HCT116 (cell line): ENCODE measurements around the gene GALP. TPM values are rescaled to one million over a fixed set of nuclear protein-coding genes. Genes with fewer than 3 reads are reported as not detected.

Experiments
- ATAC-seq: fragments of 200-7000 bp; cut with Tn5 transposase; 2 replicates; pipeline ENCODE4 v1.9.1; 2020; ENCODE audit warnings: mild to moderate bottlenecking, moderate library complexity
- BruUV-seq: library from RNA; stranded (reverse); fragments of 400-500 nt; replicated peaks from 2 replicates; lab custom pipeline; 2021; lab: Mats Ljungman, UMichigan
- CTCF ChIA-PET: fragments of 300-600 bp; sonication (Branson Sonifier 250); formaldehyde crosslinking; loops from one replicate; lab custom pipeline; 2021; ENCODE audit warnings: antibody characterized with exemption; lab: Charles Lee
- POLR2A ChIA-PET: fragments of 300-600, 350-600 bp; sonication (Branson Sonifier 250); formaldehyde crosslinking; loops from one replicate; lab custom pipeline; 2021; ENCODE audit warnings: antibody characterized with exemption; lab: Charles Lee
- RAD21 ChIA-PET, 2 experiments: fragments of 300-600 bp; sonication (Branson Sonifier 250); formaldehyde crosslinking; loops; one replicate each; lab custom pipeline; 2023; ENCODE audit warnings: low total read pairs in 2 of 2; ENCODE audit not compliant: uncharacterized antibody in 2 of 2, unreplicated experiment in 2 of 2, low non-redundant PET in 1 of 2; lab: Charles Lee
- DNase-seq: peaks from one replicate; pipeline ENCODE4 v3.0.0-alpha.2; 2010; ENCODE audit warnings: low read depth, low spot score
- H2AFZ ChIP-seq: fragments of 200-600 bp; shearing (Covaris generic), sonication (generic); 2 replicates; pipeline ENCODE4 v1.6.1; 2017; ENCODE audit warnings: low read depth, mixed run types, mixed read lengths, antibody characterized with exemption, low read length; ENCODE audit not compliant: poor library complexity, severe bottlenecking
- H3K27ac ChIP-seq: 2 replicates; pipeline ENCODE4 v1.5.1; 2012; ENCODE audit warnings: low read depth, low read length
- H3K27me3 ChIP-seq: fragments of 200-600 bp; sonication (generic); 2 replicates; pipeline ENCODE4 v1.6.1; 2016; ENCODE audit warnings: mixed run types, low read length, mixed read lengths; ENCODE audit not compliant: insufficient read depth
- H3K36me3 ChIP-seq, 2 experiments: fragments of 200-500 bp in 1 of 2; fragments of 200-600 bp in 1 of 2; sonication (Bioruptor generic) in 1 of 2; sonication (generic) in 1 of 2; 2 replicates each; pipeline versions ENCODE4 v1.5.1 to v1.6.1; 2014 to 2016; ENCODE audit warnings: low read length in 2 of 2, inconsistent platforms in 1 of 2, mixed read lengths in 1 of 2, mixed run types in 1 of 2; ENCODE audit not compliant: insufficient read depth in 2 of 2, control insufficient read depth in 1 of 2
- H3K4me1 ChIP-seq, 2 experiments: fragments of 200-600 bp in 1 of 2; sonication (generic) in 1 of 2; 2 replicates each; pipeline versions ENCODE4 v1.5.1 to v1.6.1; 2012 to 2017; ENCODE audit warnings: low read length in 2 of 2, inconsistent platforms in 1 of 2, mild to moderate bottlenecking in 1 of 2, mixed read lengths in 1 of 2, mixed run types in 1 of 2, moderate library complexity in 1 of 2; ENCODE audit not compliant: insufficient read depth in 2 of 2, control insufficient read depth in 1 of 2
- H3K4me2 ChIP-seq: fragments of 200-600 bp; sonication (generic); 2 replicates; pipeline ENCODE4 v1.6.1; 2017; ENCODE audit warnings: mixed run types, low read length, mixed read lengths
- H3K4me3 ChIP-seq, 2 experiments: fragments of 200-600 bp in 1 of 2; sonication (generic) in 1 of 2; replicated peaks in 1 of 2; 2 replicates each; pipeline ENCODE4 v1.5.1; 2011 to 2016; ENCODE audit warnings: low read length in 2 of 2, control low read depth in 1 of 2, low read depth in 1 of 2, mild to moderate bottlenecking in 1 of 2, mixed read lengths in 1 of 2, mixed run types in 1 of 2
- H3K79me2 ChIP-seq: fragments of 200-600 bp; sonication (generic); 2 replicates; pipeline ENCODE4 v1.6.1; 2017; ENCODE audit warnings: mild to moderate bottlenecking, mixed run types, low read length, moderate library complexity, mixed read lengths; ENCODE audit not compliant: insufficient read depth
- H3K9ac ChIP-seq: fragments of 200-600 bp; sonication (generic); 2 replicates; pipeline ENCODE4 v1.6.1; 2016; ENCODE audit warnings: low read length, mixed read lengths
- H3K9me2 ChIP-seq: fragments of 200-600 bp; sonication (generic), shearing (Covaris generic); 2 replicates; pipeline ENCODE4 v1.6.1; 2017; ENCODE audit warnings: mixed run types, mild to moderate bottlenecking, moderate library complexity; ENCODE audit not compliant: insufficient read depth
- H3K9me3 ChIP-seq, 2 experiments: fragments of 200-500 bp in 1 of 2; fragments of 200-600 bp in 1 of 2; sonication (Bioruptor generic) in 1 of 2; sonication (generic) in 1 of 2; 2 replicates each; pipeline ENCODE4 v1.6.1; 2014 to 2017; ENCODE audit warnings: low read length in 2 of 2, mixed read lengths in 2 of 2, inconsistent platforms in 1 of 2, low read depth in 1 of 2, mild to moderate bottlenecking in 1 of 2, mixed run types in 1 of 2, moderate library complexity in 1 of 2; ENCODE audit not compliant: control insufficient read depth in 1 of 2, insufficient read depth in 1 of 2
- H4K20me1 ChIP-seq: fragments of 200-600 bp; sonication (generic), shearing (Covaris generic); 2 replicates; pipeline ENCODE4 v1.6.1; 2017; ENCODE audit warnings: mixed run types, mild to moderate bottlenecking, moderate library complexity; ENCODE audit not compliant: insufficient read depth
- EGR1 ChIP-seq: IDR thresholded peaks from 2 replicates; pipeline ENCODE4 v1.6.1; 2012; ENCODE audit warnings: low read depth
- SP1 ChIP-seq: IDR thresholded peaks from 2 replicates; pipeline ENCODE4 v1.6.1; 2012; ENCODE audit warnings: low read depth
- SRF ChIP-seq: IDR thresholded peaks from 2 replicates; pipeline ENCODE4 v1.6.1; 2012; ENCODE audit warnings: low read depth
- ZFX ChIP-seq: fragments of 450-650 bp; IDR thresholded peaks from 2 replicates; pipeline ENCODE4 v1.6.1; 2017
- ZNF274 ChIP-seq: fragments of 200-500 bp; sonication (Bioruptor generic); IDR thresholded peaks from 2 replicates; pipeline ENCODE4 v1.6.1; 2014; ENCODE audit warnings: mild to moderate bottlenecking, low read depth, low read length, inconsistent platforms
- intact Hi-C: fragments of 100-400 bp; cut with micrococcal nuclease; formaldehyde crosslinking; loops from 2 replicates; pipeline ENCODE4 v1.10.0; 2022
- total RNA-seq: library from RNA; stranded (reverse); gene quantifications from one replicate; pipeline ENCODE4 v1.2.1, GENCODE V29; 2021; ENCODE audit not compliant: unreplicated experiment
- TF ChIP-seq, protein P1 (sequence below): IDR thresholded peaks from 2 replicates; pipeline ENCODE4 v1.6.1; 2012; ENCODE audit warnings: low read depth

GALP gene
- total RNA-seq, 1 experiment from 2014 or later, result not detected

DNA sequence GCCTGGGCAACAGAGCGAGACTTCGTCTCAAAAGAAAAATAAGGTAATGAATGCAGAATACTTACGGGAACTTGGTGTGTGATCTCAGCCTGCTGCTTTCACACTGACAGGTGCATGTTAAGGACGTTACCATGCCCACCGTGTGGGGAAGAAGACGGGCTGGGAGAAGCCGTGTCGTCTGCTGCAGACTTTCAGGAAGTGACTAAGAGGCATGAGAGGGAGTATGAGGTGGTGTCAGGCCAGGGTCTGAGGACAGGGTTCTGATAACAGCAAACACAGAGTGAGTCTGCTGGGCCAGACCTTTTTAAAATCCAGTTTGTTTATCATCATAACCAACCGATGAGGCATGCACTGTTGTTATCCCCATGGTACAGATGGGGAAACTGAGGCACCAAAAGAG lies 13.6 kb upstream of the GALP start:
- H3K9ac ChIP-seq, result no peak overlapping the region
- intact Hi-C loops, result no loop called here
- no peaks in the 10 kb centered on the region for H3K4me1 ChIP-seq
- no peak overlapping the region for H3K4me2 ChIP-seq
- no peaks in the 10 kb centered on the region for H3K79me2 ChIP-seq
- no TSS peak for BruUV-seq
- ChIA-PET RAD21 (no interaction called here), POLR2A (no interaction called here), CTCF (interaction anchor here (0.6 kb wide), 1 partner anchor 385 kb away, joined by 3 read pairs; no protein-coding TSS in a partner anchor)
- no peaks in the 10 kb centered on the region for H3K27me3 ChIP-seq
- H3K9me3 ChIP-seq, result no peaks in the 10 kb centered on the region
- no peak for TF ChIP-seq ZFX
- no peak for ATAC-seq
- H3K27ac ChIP-seq, result no peak overlapping the region
- H2AFZ ChIP-seq, result no peak overlapping the region
- no peaks in the 10 kb centered on the region for H3K36me3 ChIP-seq
- H3K9me2 ChIP-seq, result no peaks in the 10 kb centered on the region
- no peak for DNase-seq
- no peak overlapping the region for H3K4me3 ChIP-seq
- no peaks in the 10 kb centered on the region for H4K20me1 ChIP-seq

DNA sequence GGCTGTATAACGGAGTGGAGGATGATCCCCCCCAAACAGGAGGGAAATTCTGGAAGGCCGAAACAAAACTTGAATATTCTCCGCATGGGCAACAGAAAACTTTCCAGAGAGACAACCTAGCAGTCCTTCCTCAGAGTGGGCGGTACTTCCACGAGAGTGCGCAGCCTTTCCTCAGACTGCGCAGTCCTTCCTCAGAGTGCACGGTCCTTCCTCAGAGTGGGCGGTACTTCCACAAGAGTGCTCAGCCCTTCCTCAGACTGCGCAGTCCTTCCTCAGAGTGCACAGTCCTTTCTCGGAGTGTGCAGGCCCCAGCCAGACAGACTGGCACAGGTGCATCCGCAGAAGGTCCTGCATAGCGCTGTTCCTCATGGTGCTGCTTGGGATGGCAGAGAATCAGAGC lies 12.7 kb upstream of the GALP start:
- Histone ChIP-seq H3K4me1 (no peaks in the 10 kb centered on the region), H3K9me3 (no peaks in the 10 kb centered on the region), H4K20me1 (no peaks in the 10 kb centered on the region), H3K4me3 (no peak overlapping the region), H3K27me3 (no peaks in the 10 kb centered on the region), H3K27ac (no peak overlapping the region), H3K79me2 (no peaks in the 10 kb centered on the region), H3K9me2 (no peaks in the 10 kb centered on the region), H2AFZ (no peak overlapping the region), H3K9ac (no peak overlapping the region), H3K36me3 (no peaks in the 10 kb centered on the region), H3K4me2 (no peak overlapping the region)
- CTCF ChIA-PET, result no interaction called here
- RAD21 ChIA-PET, result no interaction called here
- BruUV-seq, result no TSS peak
- ATAC-seq (no peak), DNase-seq (no peak)
- POLR2A ChIA-PET, result no interaction called here
- intact Hi-C loops, result no loop called here
- TF ChIP-seq ZNF274 (no peak), SP1 (no peak), EGR1 (no peak), SRF (no peak)
- TF ChIP-seq, protein P1, sequence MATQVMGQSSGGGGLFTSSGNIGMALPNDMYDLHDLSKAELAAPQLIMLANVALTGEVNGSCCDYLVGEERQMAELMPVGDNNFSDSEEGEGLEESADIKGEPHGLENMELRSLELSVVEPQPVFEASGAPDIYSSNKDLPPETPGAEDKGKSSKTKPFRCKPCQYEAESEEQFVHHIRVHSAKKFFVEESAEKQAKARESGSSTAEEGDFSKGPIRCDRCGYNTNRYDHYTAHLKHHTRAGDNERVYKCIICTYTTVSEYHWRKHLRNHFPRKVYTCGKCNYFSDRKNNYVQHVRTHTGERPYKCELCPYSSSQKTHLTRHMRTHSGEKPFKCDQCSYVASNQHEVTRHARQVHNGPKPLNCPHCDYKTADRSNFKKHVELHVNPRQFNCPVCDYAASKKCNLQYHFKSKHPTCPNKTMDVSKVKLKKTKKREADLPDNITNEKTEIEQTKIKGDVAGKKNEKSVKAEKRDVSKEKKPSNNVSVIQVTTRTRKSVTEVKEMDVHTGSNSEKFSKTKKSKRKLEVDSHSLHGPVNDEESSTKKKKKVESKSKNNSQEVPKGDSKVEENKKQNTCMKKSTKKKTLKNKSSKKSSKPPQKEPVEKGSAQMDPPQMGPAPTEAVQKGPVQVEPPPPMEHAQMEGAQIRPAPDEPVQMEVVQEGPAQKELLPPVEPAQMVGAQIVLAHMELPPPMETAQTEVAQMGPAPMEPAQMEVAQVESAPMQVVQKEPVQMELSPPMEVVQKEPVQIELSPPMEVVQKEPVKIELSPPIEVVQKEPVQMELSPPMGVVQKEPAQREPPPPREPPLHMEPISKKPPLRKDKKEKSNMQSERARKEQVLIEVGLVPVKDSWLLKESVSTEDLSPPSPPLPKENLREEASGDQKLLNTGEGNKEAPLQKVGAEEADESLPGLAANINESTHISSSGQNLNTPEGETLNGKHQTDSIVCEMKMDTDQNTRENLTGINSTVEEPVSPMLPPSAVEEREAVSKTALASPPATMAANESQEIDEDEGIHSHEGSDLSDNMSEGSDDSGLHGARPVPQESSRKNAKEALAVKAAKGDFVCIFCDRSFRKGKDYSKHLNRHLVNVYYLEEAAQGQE, result no peak
- TF ChIP-seq, all 23 proteins: peak for 0
